Daoy (cell line): ENCODE measurements around the gene GDPD1. TPM values are rescaled to one million over a fixed set of nuclear protein-coding genes. Genes with fewer than 3 reads are reported as not detected.
"Not testable (repeated sequence)": the region's sequence is repeated elsewhere in the genome, so short reads cannot be mapped to it uniquely, and the experiment has no call there.

Source experiments
- DNase-seq: peaks from one replicate; pipeline ENCODE4 v3.0.0-alpha.2; 2015; ENCODE audit warnings: low read depth
- total RNA-seq: library from RNA; depleted of rRNA; stranded (reverse); fragments of >200 nt; shearing (Covaris generic); gene quantifications from 2 replicates; pipeline ENCODE4 v1.2.3, GENCODE V29; 2014; rRNA removed

The GDPD1 gene
- 0.57 and 1.4 TPM in 2 replicates for total RNA-seq

GRCh38 chr17:59220328-59221158, at the start of gene GDPD1:
TSS of gene GDPD1 (plus strand) at chr17:59220511. CDS start at chr17:59220610, 99 bp downstream.
- DNase-seq: peak; percentile 95

- DNase-seq: no peak
Measured at GRCh38 chr17:59172436-59173004, 47.8 kb upstream of the GDPD1 start.

GRCh38 chr17:59174671-59175070, 45.6 kb upstream of the GDPD1 start:
- no peak for DNase-seq

- DNase-seq: no peak
Measured at GRCh38 chr17:59175076-59175475, 45.2 kb upstream of the GDPD1 start.

- DNase-seq: peak; percentile 19
Measured at GRCh38 chr17:59178266-59178985, 41.9 kb upstream of the GDPD1 start.

- not testable (repeated sequence) for DNase-seq
Measured at GRCh38 chr17:59179601-59180000, 40.7 kb upstream of the GDPD1 start.

- DNase-seq: no peak
Measured at GRCh38 chr17:59180626-59181025, 39.7 kb upstream of the GDPD1 start.

- DNase-seq: no peak
Measured at GRCh38 chr17:59181481-59181880, 38.8 kb upstream of the GDPD1 start.

- no peak for DNase-seq
Measured at GRCh38 chr17:59185997-59186396, 34.3 kb upstream of the GDPD1 start.

GRCh38 chr17:59186850-59187249, 33.5 kb upstream of the GDPD1 start:
- DNase-seq: no peak

- no peak for DNase-seq
Measured at GRCh38 chr17:59190806-59191205, 29.5 kb upstream of the GDPD1 start.

- no peak for DNase-seq
Measured at GRCh38 chr17:59193336-59193862, 26.9 kb upstream of the GDPD1 start.

GRCh38 chr17:59199398-59199797, 20.9 kb upstream of the GDPD1 start:
- DNase-seq: no peak

- no peak for DNase-seq
Measured at GRCh38 chr17:59202320-59202719, 18.0 kb upstream of the GDPD1 start.

- DNase-seq: no peak
Measured at GRCh38 chr17:59219370-59219769, 941 bp upstream of the GDPD1 start.

GRCh38 chr17:59219992-59220327, 351 bp upstream of the GDPD1 start:
- DNase-seq: no peak

- no peak for DNase-seq
Measured at GRCh38 chr17:59221159-59221847, 992 bp downstream of the GDPD1 start.

GRCh38 chr17:59223813-59224212, 3.5 kb downstream of the GDPD1 start:
- no peak for DNase-seq

GRCh38 chr17:59228588-59228987, 8.3 kb downstream of the GDPD1 start:
- DNase-seq: not testable (repeated sequence)

- no peak for DNase-seq
Measured at GRCh38 chr17:59230764-59231163, 10.5 kb downstream of the GDPD1 start.

- DNase-seq: no peak
Measured at GRCh38 chr17:59234631-59235030, 14.3 kb downstream of the GDPD1 start.

- no peak for DNase-seq
Measured at GRCh38 chr17:59238906-59239305, 18.6 kb downstream of the GDPD1 start.
